ENCODE measurements around the gene FLT1. TPM values are rescaled to one million over a fixed set of nuclear protein-coding genes. Genes with fewer than 3 reads are reported as not detected.

Gene FLT1
- total and polyA plus RNA-seq, 3 experiments from 2014 or later: 2.4 to 2.7 TPM; not detected in 1

DNA sequence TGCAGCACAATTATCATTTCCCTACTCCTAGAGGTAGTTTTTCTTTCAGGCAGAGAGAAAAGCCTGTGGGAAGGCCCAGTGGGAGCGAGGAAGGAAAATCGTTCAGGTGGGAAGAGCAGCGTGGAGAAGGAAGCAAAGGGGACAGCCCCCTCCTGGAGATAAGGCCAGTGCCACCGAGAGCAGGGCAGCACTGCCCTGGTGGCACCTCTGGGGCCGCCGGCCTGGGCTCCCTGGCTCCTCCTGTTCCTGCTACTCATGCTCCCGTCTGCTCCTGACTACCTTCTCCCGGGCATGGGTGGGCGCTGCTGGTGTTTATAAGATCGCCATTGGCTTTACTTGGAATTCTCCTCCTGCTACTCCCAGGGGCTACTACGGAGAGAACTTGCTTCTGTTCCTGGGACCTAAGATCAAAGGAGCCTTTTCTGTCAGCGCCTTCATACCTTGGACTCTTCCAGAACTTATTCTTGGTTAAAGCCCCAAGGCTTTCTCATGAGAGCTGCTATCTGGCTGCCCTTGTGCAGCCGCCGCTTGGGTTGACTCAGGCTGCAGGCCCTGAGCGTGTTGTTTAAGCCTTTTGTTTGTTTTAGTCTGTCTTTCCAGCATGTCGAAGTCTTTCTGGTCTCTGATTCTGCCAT lies 3.7 kb upstream of the FLT1 start:
- POLR2A ChIA-PET: no interaction called here
- Mint-ChIP-seq H3K27me3 (peaks cover 20 to 43% of the 10 kb centered on the region in 2 donors), H3K36me3 (no peaks in the 10 kb centered on the region), H3K4me1 (peaks cover 2 to 6% (median 3%) of the 10 kb centered on the region in 3 donors), H3K4me3 (no peak overlapping the region), H3K27ac (no peak overlapping the region), H3K9me3 (no peaks in the 10 kb centered on the region)
- Histone ChIP-seq H3K36me3 (ENCODE audit: insufficient read depth, low read length) (no peaks in the 10 kb centered on the region), H3K4me3 (ENCODE audit: low read length) (no peak overlapping the region), H3K4me1 (ENCODE audit: insufficient read depth, low read length) (no peaks in the 10 kb centered on the region), H3K27me3 (ENCODE audit: insufficient read depth, low read length, poor library complexity, severe bottlenecking) (no peaks in the 10 kb centered on the region), H3K9me3 (ENCODE audit: low read length) (no peaks in the 10 kb centered on the region), H3K27ac (ENCODE audit: low read depth, low read length) (no peak overlapping the region)
- CTCF ChIA-PET: no interaction called here
- no peak for DNase-seq

DNA sequence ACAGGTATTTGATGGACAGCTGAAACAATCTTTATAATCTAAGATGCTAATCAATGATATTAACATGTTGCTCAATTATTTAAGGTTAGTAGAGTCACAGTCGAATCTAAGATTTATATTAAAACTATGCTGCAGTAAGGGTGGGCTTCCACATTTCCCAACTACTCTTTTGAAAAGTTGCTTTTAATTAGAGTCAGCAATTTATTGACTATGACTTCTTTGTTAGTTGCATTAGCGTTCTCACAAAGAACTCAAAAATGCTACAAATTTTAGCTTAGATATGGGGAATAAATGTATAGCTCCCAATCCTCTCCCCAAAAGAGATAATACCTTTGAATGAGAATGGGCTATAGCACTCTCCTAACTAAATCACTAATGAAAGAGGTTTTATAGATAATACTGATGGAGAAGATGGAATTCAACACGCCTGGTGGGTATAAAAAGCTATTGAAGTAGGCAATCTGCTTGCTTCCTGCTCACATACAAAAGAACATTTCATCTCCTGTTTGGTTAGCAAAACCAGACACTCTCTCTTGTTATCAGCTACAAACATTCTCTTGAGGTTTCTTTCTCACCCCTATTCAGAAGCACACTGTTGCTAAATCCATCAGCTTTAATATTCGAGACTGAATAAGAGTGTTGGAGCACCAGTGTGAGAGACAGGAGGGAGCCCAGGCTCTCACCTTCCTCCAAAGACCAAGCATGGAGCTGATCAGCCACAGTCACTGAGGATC lies 2.4 kb upstream of the FLT1 start:
- POLR2A ChIA-PET: no interaction called here
- CTCF ChIA-PET: no interaction called here
- Mint-ChIP-seq H3K27me3 (peaks cover 27 to 52% of the 10 kb centered on the region in 2 donors), H3K27ac (no peak overlapping the region), H3K4me3 (no peak overlapping the region), H3K36me3 (no peaks in the 10 kb centered on the region), H3K4me1 (peaks cover 4 to 14% (median 6%) of the 10 kb centered on the region in 3 donors), H3K9me3 (no peaks in the 10 kb centered on the region)
- Histone ChIP-seq H3K4me3 (ENCODE audit: low read length) (no peak overlapping the region), H3K36me3 (ENCODE audit: insufficient read depth, low read length) (no peaks in the 10 kb centered on the region), H3K4me1 (ENCODE audit: insufficient read depth, low read length) (no peaks in the 10 kb centered on the region), H3K27me3 (ENCODE audit: insufficient read depth, low read length, poor library complexity, severe bottlenecking) (no peaks in the 10 kb centered on the region), H3K27ac (ENCODE audit: low read depth, low read length) (no peak overlapping the region), H3K9me3 (ENCODE audit: low read length) (no peaks in the 10 kb centered on the region)
- DNase-seq: peak in 1 of 5 donors; percentile 21

DNA sequence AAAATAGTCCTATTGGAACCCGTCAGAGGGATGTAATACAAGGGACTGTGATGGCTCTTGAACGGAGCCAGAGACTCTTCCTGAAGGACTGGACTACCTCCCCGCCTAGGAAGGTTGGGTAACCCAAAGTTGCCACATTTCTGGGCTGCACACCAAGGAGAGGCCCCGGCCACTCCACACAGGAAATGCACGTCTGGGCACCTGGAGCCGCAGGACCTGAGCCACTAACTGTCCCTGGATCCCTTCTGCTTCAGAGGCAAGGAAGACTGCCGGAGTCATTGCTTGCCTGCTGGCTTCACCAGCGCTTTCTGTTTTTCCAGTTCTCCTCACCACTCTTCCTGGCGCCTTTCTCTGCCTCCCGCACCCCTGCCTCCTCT lies 1.2 kb upstream of the FLT1 start:
- Mint-ChIP-seq H3K27ac (peak overlapping the region in 1 of 8 donors; percentile 31), H3K36me3 (no peaks in the 10 kb centered on the region), H3K27me3 (peaks cover 30 to 59% of the 10 kb centered on the region in 2 donors), H3K9me3 (no peaks in the 10 kb centered on the region), H3K4me1 (peaks cover 4 to 16% (median 6%) of the 10 kb centered on the region in 3 donors), H3K4me3 (peak overlapping the region in 5 of 7 donors; percentile 0 to 74 (median 33))
- Histone ChIP-seq H3K4me3 (ENCODE audit: low read length) (no peak overlapping the region), H3K4me1 (ENCODE audit: insufficient read depth, low read length) (no peaks in the 10 kb centered on the region), H3K27me3 (ENCODE audit: insufficient read depth, low read length, poor library complexity, severe bottlenecking) (no peaks in the 10 kb centered on the region), H3K36me3 (ENCODE audit: insufficient read depth, low read length) (no peaks in the 10 kb centered on the region), H3K9me3 (ENCODE audit: low read length) (no peaks in the 10 kb centered on the region), H3K27ac (ENCODE audit: low read depth, low read length) (no peak overlapping the region)
- ChIA-PET POLR2A (no interaction called here), CTCF (no interaction called here)
- no peak for DNase-seq

DNA sequence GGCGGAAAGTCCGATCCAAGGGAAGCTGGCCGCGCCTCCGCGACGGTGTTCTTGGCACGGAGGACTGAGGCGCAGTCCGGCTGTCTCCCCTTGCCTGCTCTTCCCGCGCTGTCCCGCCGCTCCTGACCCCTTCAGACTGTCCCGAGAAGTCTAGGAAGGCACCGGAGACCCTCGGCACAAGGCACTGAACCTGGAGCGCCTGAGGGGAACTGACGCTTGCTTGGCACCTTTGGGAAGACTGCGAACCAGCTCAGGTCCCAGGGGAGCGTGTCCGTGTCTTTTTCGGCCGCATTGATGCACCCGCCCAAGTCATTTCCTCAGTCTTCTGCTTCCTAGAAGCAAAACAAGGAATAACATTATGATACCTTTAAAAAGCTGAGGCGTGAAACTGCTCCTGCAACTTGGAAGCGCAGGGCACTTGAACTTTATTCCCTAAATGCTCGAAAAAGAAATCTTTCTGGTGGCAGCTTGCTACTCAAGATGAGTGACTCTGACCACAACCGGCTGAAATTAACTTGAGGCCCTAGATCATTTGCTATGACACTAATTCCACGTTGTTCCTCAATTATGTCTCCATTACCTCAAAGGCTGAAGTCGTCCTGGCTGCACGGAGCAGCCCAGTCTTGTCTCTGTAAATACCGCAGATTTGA lies 735 bp upstream of the FLT1 start:
- H3K27ac Mint-ChIP-seq: peak overlapping the region in 1 of 8 donors; percentile 31
- no peaks in the 10 kb centered on the region for H3K36me3 ChIP-seq (ENCODE audit: insufficient read depth, low read length)
- H3K27me3 ChIP-seq (ENCODE audit: insufficient read depth, low read length, poor library complexity, severe bottlenecking): no peaks in the 10 kb centered on the region
- H3K4me3 Mint-ChIP-seq: peak overlapping the region in 4 of 7 donors; percentile 17 to 33 (median 20)
- no peak overlapping the region for H3K27ac ChIP-seq (ENCODE audit: low read depth, low read length)
- no peaks in the 10 kb centered on the region for H3K36me3 Mint-ChIP-seq
- H3K4me1 Mint-ChIP-seq: peaks cover 4 to 16% (median 6%) of the 10 kb centered on the region in 3 donors
- no peaks in the 10 kb centered on the region for H3K9me3 ChIP-seq (ENCODE audit: low read length)
- peaks cover 30 to 62% of the 10 kb centered on the region in 2 donors for H3K27me3 Mint-ChIP-seq
- no peak for DNase-seq
- no peaks in the 10 kb centered on the region for H3K4me1 ChIP-seq (ENCODE audit: insufficient read depth, low read length)
- H3K9me3 Mint-ChIP-seq: no peaks in the 10 kb centered on the region
- POLR2A ChIA-PET: no interaction called here
- H3K4me3 ChIP-seq (ENCODE audit: low read length): no peak overlapping the region
- CTCF ChIA-PET: no interaction called here

DNA sequence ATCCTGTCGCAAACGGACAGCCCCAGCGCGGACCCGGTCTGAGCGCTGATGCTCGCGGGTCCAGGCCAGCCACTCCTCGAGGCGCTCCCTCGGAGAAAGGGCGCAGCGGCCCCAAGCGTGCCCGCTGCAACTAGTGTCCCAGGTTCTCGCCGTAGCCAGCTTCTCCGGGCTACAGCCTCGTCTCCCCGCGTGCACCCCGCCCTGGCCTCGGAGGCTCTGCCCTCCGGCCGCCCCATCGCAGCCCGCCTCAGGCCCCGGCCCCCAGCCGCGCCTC lies 487 bp downstream of the FLT1 start:
- no peak overlapping the region for H3K4me3 Mint-ChIP-seq

DNA sequence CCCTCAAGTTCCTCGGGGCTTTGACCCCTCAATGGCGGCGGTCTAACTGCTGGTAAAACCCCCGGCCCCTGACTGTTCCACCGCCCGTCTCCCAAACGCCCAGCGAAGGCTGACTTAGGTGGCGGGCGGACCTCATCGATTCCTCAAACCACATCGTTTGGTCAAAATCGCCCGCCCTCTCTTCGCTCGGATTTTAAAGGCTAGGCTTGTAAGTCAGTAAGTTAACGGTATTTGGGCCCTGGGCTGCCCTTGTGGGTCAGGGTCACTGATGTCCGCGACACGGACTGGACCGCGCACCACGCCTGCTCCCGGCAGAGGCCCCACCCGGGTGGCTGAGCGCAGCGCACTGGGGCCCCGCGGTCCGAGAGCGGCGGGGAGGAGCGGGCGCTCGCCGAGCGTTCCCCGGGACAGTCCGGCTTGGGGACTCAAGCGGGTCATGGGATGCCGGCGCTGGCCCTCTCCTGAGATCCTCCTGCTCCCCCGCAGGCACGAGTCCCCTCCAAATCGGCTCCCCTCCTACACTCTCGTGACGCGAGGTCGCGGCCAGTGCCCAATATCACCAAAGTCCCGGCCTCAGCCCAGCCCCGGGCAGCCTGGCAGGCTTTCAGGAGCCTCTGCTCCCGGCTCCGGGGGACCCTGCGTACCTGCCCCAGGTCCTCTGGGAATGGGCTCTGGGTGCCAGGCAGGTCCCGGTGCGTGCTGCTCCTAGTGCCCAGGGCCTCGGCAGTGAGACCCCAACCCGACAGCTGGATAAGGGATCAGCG lies 1.0 kb downstream of the FLT1 start:
- POLR2A ChIA-PET: no interaction called here
- no peaks in the 10 kb centered on the region for H3K9me3 ChIP-seq (ENCODE audit: low read length)
- DNase-seq: no peak
- Mint-ChIP-seq H3K9me3 (no peaks in the 10 kb centered on the region), H3K4me1 (peaks cover 4 to 16% (median 6%) of the 10 kb centered on the region in 3 donors), H3K4me3 (no peak overlapping the region), H3K36me3 (no peaks in the 10 kb centered on the region), H3K27ac (peak overlapping the region in 1 of 8 donors; percentile 54), H3K27me3 (peaks cover 32 to 64% of the 10 kb centered on the region in 2 donors)
- no peaks in the 10 kb centered on the region for H3K4me1 ChIP-seq (ENCODE audit: insufficient read depth, low read length)
- no peak overlapping the region for H3K4me3 ChIP-seq (ENCODE audit: low read length)
- no peak overlapping the region for H3K27ac ChIP-seq (ENCODE audit: low read depth, low read length)
- no peaks in the 10 kb centered on the region for H3K27me3 ChIP-seq (ENCODE audit: insufficient read depth, low read length, poor library complexity, severe bottlenecking)
- CTCF ChIA-PET: no interaction called here
- no peaks in the 10 kb centered on the region for H3K36me3 ChIP-seq (ENCODE audit: insufficient read depth, low read length)

More for the DNA sequence above, 487 bp downstream of the FLT1 start:
- ChIA-PET CTCF (no interaction called here), POLR2A (no interaction called here)
- Histone ChIP-seq H3K27me3 (ENCODE audit: insufficient read depth, low read length, poor library complexity, severe bottlenecking) (no peaks in the 10 kb centered on the region), H3K4me3 (ENCODE audit: low read length) (no peak overlapping the region), H3K36me3 (ENCODE audit: insufficient read depth, low read length) (no peaks in the 10 kb centered on the region), H3K9me3 (ENCODE audit: low read length) (no peaks in the 10 kb centered on the region), H3K4me1 (ENCODE audit: insufficient read depth, low read length) (no peaks in the 10 kb centered on the region), H3K27ac (ENCODE audit: low read depth, low read length) (no peak overlapping the region)
- H3K36me3 Mint-ChIP-seq: no peaks in the 10 kb centered on the region
- peaks cover 30 to 63% of the 10 kb centered on the region in 2 donors for H3K27me3 Mint-ChIP-seq
- DNase-seq: no peak
- H3K4me1 Mint-ChIP-seq: peaks cover 4 to 16% (median 6%) of the 10 kb centered on the region in 3 donors
- no peak overlapping the region for H3K27ac Mint-ChIP-seq
- H3K9me3 Mint-ChIP-seq: no peaks in the 10 kb centered on the region

DNA sequence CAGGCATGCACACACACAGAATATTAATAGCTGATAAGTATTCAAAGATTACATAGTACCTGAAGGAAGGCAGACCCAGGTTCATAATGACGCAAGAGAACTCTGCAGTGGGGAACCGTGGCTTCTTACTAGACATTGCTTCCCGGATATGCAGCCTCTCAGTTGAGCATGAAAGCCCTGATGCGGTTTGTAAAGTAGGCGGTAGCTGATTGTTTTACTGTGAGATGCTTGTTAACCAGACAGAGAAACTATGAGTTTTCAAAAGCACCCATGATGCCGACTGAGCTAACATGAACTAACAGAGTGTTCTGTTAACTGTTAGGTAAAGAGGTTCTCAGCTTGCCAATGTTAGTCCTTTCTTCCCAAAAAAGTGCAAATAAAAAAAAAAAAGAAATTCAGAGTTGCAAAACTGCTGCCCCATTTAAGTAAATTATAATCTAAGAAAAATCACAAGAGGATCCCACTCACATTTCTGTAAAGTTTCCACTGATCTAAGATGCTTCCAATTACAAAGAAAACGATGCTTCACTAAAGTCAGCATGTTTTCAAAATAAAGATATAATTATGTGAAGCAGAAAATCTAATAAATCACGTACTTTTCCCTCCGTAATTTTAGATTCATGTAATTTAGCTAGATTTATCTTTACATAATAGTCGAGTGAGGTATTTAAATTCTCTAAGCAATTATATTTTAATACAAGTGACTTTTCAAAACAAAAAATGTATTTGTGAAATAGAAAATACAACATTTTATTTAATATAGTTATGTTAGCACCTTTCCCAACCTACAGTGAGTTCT lies 2.2 kb downstream of the FLT1 start:
- CTCF ChIA-PET: no interaction called here
- Mint-ChIP-seq H3K27me3 (peaks cover 37 to 68% of the 10 kb centered on the region in 2 donors), H3K27ac (no peak overlapping the region), H3K36me3 (no peaks in the 10 kb centered on the region), H3K9me3 (no peaks in the 10 kb centered on the region), H3K4me3 (peak overlapping the region in 2 of 7 donors; percentile 20 to 50), H3K4me1 (peaks cover 4 to 16% (median 6%) of the 10 kb centered on the region in 3 donors)
- H3K27me3 ChIP-seq (ENCODE audit: insufficient read depth, low read length, poor library complexity, severe bottlenecking): no peaks in the 10 kb centered on the region
- H3K36me3 ChIP-seq (ENCODE audit: insufficient read depth, low read length): no peaks in the 10 kb centered on the region
- no peak overlapping the region for H3K27ac ChIP-seq (ENCODE audit: low read depth, low read length)
- POLR2A ChIA-PET: no interaction called here
- H3K4me3 ChIP-seq (ENCODE audit: low read length): no peak overlapping the region
- no peaks in the 10 kb centered on the region for H3K4me1 ChIP-seq (ENCODE audit: insufficient read depth, low read length)
- H3K9me3 ChIP-seq (ENCODE audit: low read length): no peaks in the 10 kb centered on the region
- DNase-seq: peak in 2 of 5 donors; percentile 25 to 79

Measured in CD8-positive, alpha-beta memory T cell (primary cell).